Astrocyte (in vitro differentiated cells and primary cell): ENCODE data around the gene SH3BP2. TPM values are rescaled to one million over a fixed set of nuclear protein-coding genes. Genes with fewer than 3 reads are reported as not detected.

Experiments
- DNase-seq: peaks from one replicate; pipeline ENCODE4 v3.0.0-alpha.2; 2010; ENCODE audit warnings: low read depth
- FAIRE-seq: peaks from 2 replicates; lab custom pipeline; 2011; peaks lifted over from hg19 to GRCh38; lab: Jason Lieb, UNC
- H2AFZ ChIP-seq: 2 replicates; pipeline ENCODE4 v1.6.0; 2012; ENCODE audit warnings: low read depth, low read length, inconsistent platforms
- H3K27ac ChIP-seq: 2 replicates; pipeline ENCODE4 v1.5.1; 2011; ENCODE audit warnings: low read depth, low read length, inconsistent platforms
- H3K27me3 ChIP-seq: 2 replicates; pipeline ENCODE4 v1.6.0; 2011; ENCODE audit warnings: low read length, inconsistent platforms; ENCODE audit not compliant: insufficient read depth
- H3K36me3 ChIP-seq: 2 replicates; pipeline ENCODE4 v1.5.1; 2011; ENCODE audit warnings: low read length, inconsistent platforms; ENCODE audit not compliant: insufficient read depth
- H3K4me1 ChIP-seq: 2 replicates; pipeline ENCODE4 v1.5.1; 2011; ENCODE audit warnings: low read length, inconsistent platforms; ENCODE audit not compliant: insufficient read depth
- H3K4me2 ChIP-seq: 2 replicates; pipeline ENCODE4 v1.6.0; 2012; ENCODE audit warnings: low read length, inconsistent platforms
- H3K4me3 ChIP-seq: 2 replicates; pipeline ENCODE4 v1.5.1; 2011; ENCODE audit warnings: low read depth, mild to moderate bottlenecking, low read length, inconsistent platforms; ENCODE audit not compliant: insufficient read depth
- H3K79me2 ChIP-seq: 2 replicates; pipeline ENCODE4 v1.6.0; 2012; ENCODE audit warnings: mild to moderate bottlenecking, low read length, inconsistent platforms; ENCODE audit not compliant: insufficient read depth
- H3K9ac ChIP-seq: 2 replicates; pipeline ENCODE4 v1.6.0; 2012; ENCODE audit warnings: mild to moderate bottlenecking, low read length, inconsistent platforms
- H3K9me3 ChIP-seq: 2 replicates; pipeline ENCODE4 v1.5.1; 2012; ENCODE audit warnings: low read depth, mild to moderate bottlenecking, low read length, inconsistent platforms; ENCODE audit not compliant: insufficient read depth
- H4K20me1 ChIP-seq: 2 replicates; pipeline ENCODE4 v1.6.0; 2012; ENCODE audit warnings: low read length, inconsistent platforms; ENCODE audit not compliant: insufficient read depth
- H3K27ac Mint-ChIP-seq: one replicate; pipeline ENCODE4 v1.8.0; 2021; ENCODE audit warnings: mild to moderate bottlenecking, mixed read lengths; ENCODE audit not compliant: unreplicated experiment
- H3K27me3 Mint-ChIP-seq: one replicate; pipeline ENCODE4 v1.8.0; 2021; ENCODE audit warnings: low read depth, mixed read lengths; ENCODE audit not compliant: unreplicated experiment
- H3K36me3 Mint-ChIP-seq: one replicate; pipeline ENCODE4 v1.8.0; 2021; ENCODE audit warnings: low read depth, mixed read lengths; ENCODE audit not compliant: unreplicated experiment
- H3K4me1 Mint-ChIP-seq: one replicate; pipeline ENCODE4 v1.8.0; 2021; ENCODE audit warnings: low read depth, mixed read lengths; ENCODE audit not compliant: unreplicated experiment
- H3K4me3 Mint-ChIP-seq: one replicate; pipeline ENCODE4 v1.8.0; 2021; ENCODE audit warnings: mild to moderate bottlenecking, moderate library complexity, mixed read lengths; ENCODE audit not compliant: unreplicated experiment
- H3K9me3 Mint-ChIP-seq: one replicate; pipeline ENCODE4 v1.8.0; 2021; ENCODE audit warnings: mild to moderate bottlenecking, mixed read lengths; ENCODE audit not compliant: unreplicated experiment
- EZH2 ChIP-seq: IDR thresholded peaks from 2 replicates; pipeline ENCODE4 v1.6.1; 2012; ENCODE audit warnings: mild to moderate bottlenecking, low read length, inconsistent platforms; ENCODE audit not compliant: insufficient read depth
- total RNA-seq: library from RNA; stranded (reverse); gene quantifications from 2 replicates; pipeline ENCODE4 v1.2.1, GENCODE V29; 2021
- TF ChIP-seq, protein P1 (sequence below): IDR thresholded peaks from 2 replicates; pipeline ENCODE4 v1.5.1; 2011; ENCODE audit warnings: low read depth, mild to moderate bottlenecking, inconsistent platforms, low read length, moderate library complexity; ENCODE audit not compliant: insufficient read depth

Gene SH3BP2
- total RNA-seq, 1 donor from 2014 or later: 33.7 TPM

DNA sequence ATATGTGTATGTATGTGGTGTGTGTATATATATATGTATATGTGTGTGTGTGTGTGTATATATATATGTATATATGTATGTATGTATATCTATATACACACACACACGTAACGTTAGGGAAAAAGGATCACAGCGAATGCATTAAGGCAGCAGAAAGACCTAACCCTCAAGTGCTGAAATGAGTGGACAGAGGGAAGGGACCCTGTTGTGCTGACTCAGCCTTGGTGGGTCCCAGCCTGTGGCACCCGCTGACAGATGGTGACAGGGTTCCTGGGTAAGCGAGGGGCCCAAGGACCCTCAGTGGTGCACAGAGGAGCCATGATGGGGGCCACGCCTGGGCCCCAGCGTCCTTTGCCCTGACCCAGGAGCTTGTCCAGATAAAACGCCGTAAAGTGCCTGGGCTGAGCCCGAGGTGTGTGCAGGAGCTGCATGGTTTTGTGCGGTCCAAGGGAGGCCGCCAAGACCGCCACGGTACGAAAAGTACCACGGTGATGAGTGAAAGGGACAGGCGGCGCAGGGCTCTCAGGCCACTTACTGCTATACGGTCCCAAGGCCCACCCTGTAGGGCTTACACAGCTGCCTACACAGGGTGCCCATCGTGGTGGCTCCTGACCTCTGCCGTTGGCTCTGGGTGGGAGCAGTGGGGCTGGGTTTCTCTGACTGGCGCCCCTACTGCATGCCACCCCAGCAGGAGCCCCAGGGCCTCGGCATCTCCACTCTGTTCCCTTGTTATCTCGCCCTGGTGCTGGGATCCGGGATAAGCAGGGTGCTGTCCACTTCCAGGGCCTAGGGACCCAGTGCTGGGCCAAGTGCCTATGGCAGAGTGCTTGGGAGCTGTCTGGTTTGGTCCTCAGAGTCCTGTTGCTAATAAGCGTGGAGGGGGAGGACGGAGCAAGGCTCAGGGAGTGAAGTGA, 10.0 kb downstream of the SH3BP2 start:
- FAIRE-seq (no peak), DNase-seq (no peak)
- H3K27me3 Mint-ChIP-seq: peaks cover 4% of the 10 kb centered on the region
- no peaks in the 10 kb centered on the region for H3K9me3 Mint-ChIP-seq
- H3K9ac ChIP-seq: no peak overlapping the region
- H3K4me3 Mint-ChIP-seq: no peak overlapping the region
- peaks cover 28% of the 10 kb centered on the region for H3K79me2 ChIP-seq
- no peaks in the 10 kb centered on the region for H3K36me3 ChIP-seq
- H3K4me3 ChIP-seq: no peak overlapping the region
- no peak overlapping the region for H3K4me2 ChIP-seq
- H3K36me3 Mint-ChIP-seq: peaks cover 8% of the 10 kb centered on the region
- no peaks in the 10 kb centered on the region for H3K9me3 ChIP-seq
- H3K27ac ChIP-seq: no peak overlapping the region
- H3K4me1 Mint-ChIP-seq: peaks cover 9% of the 10 kb centered on the region
- TF ChIP-seq EZH2: no peak
- TF ChIP-seq, protein P1, sequence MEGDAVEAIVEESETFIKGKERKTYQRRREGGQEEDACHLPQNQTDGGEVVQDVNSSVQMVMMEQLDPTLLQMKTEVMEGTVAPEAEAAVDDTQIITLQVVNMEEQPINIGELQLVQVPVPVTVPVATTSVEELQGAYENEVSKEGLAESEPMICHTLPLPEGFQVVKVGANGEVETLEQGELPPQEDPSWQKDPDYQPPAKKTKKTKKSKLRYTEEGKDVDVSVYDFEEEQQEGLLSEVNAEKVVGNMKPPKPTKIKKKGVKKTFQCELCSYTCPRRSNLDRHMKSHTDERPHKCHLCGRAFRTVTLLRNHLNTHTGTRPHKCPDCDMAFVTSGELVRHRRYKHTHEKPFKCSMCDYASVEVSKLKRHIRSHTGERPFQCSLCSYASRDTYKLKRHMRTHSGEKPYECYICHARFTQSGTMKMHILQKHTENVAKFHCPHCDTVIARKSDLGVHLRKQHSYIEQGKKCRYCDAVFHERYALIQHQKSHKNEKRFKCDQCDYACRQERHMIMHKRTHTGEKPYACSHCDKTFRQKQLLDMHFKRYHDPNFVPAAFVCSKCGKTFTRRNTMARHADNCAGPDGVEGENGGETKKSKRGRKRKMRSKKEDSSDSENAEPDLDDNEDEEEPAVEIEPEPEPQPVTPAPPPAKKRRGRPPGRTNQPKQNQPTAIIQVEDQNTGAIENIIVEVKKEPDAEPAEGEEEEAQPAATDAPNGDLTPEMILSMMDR: no peak
- no peak overlapping the region for H3K27ac Mint-ChIP-seq
- H4K20me1 ChIP-seq: no peaks in the 10 kb centered on the region
- peaks cover 24% of the 10 kb centered on the region for H3K4me1 ChIP-seq
- H3K27me3 ChIP-seq: no peaks in the 10 kb centered on the region
- no peak overlapping the region for H2AFZ ChIP-seq

- no peak overlapping the region for H3K4me3 Mint-ChIP-seq
- no peak overlapping the region for H3K27ac ChIP-seq
- no peak for DNase-seq
- H3K9me3 Mint-ChIP-seq: no peaks in the 10 kb centered on the region
- peaks cover 9% of the 10 kb centered on the region for H3K4me1 Mint-ChIP-seq
- no peak overlapping the region for H3K9ac ChIP-seq
- no peaks in the 10 kb centered on the region for H3K27me3 ChIP-seq
- no peak overlapping the region for H3K27ac Mint-ChIP-seq
- peaks cover 3% of the 10 kb centered on the region for H4K20me1 ChIP-seq
- no peaks in the 10 kb centered on the region for H3K36me3 ChIP-seq
- H3K4me3 ChIP-seq: no peak overlapping the region
- TF ChIP-seq, protein P1: no peak
- no peak for TF ChIP-seq EZH2
- peaks cover 25% of the 10 kb centered on the region for H3K79me2 ChIP-seq
- FAIRE-seq: no peak
- no peak overlapping the region for H2AFZ ChIP-seq
- H3K27me3 Mint-ChIP-seq: peaks cover 4% of the 10 kb centered on the region
- no peak overlapping the region for H3K4me2 ChIP-seq
- H3K9me3 ChIP-seq: no peaks in the 10 kb centered on the region
- H3K4me1 ChIP-seq: peaks cover 16% of the 10 kb centered on the region
- peaks cover 11% of the 10 kb centered on the region for H3K36me3 Mint-ChIP-seq
These were observed 11.0 kb downstream of the SH3BP2 start for GRCh38 chr4:2803624-2804448.
